Natural killer cell (primary cell): ENCODE measurements around the gene SALL2. TPM values are rescaled to one million over a fixed set of nuclear protein-coding genes. Genes with fewer than 3 reads are reported as not detected.

Experiments
- ATAC-seq, 3 donors: fragments of 150-1000 bp in 2 of 3; fragments of 200-7000 bp in 1 of 3; cut with Tn5 transposase; 1 replicate in 1 of 3; 2 replicates in 2 of 3; pipeline ENCODE4 v1.10.0; 2021; ENCODE audit warnings: mild to moderate bottlenecking in 2 of 3, moderate library complexity in 2 of 3
- DNase-seq, 2 donors: peaks; one replicate each; pipeline versions ENCODE4 v3.0.0 to v3.0.0-alpha.2; 2013 to 2021; ENCODE audit warnings: mixed read lengths in 1 of 2
- H3K27ac ChIP-seq: one replicate; pipeline ENCODE4 v1.5.1; 2013; ENCODE audit warnings: mild to moderate bottlenecking, low read length
- H3K27me3 ChIP-seq: one replicate; pipeline ENCODE4 v1.6.1; 2013; ENCODE audit warnings: low read length; ENCODE audit not compliant: control insufficient read depth, insufficient read depth
- H3K36me3 ChIP-seq: one replicate; pipeline ENCODE4 v1.6.1; 2013; ENCODE audit warnings: low read length; ENCODE audit not compliant: control insufficient read depth, insufficient read depth
- H3K4me1 ChIP-seq: one replicate; pipeline ENCODE4 v1.6.1; 2013; ENCODE audit warnings: low read length; ENCODE audit not compliant: control insufficient read depth, insufficient read depth
- H3K4me3 ChIP-seq: one replicate; pipeline ENCODE4 v1.5.1; 2013; ENCODE audit warnings: low read length
- H3K9me3 ChIP-seq: one replicate; pipeline ENCODE4 v1.6.1; 2013; ENCODE audit warnings: low read length; ENCODE audit not compliant: control insufficient read depth, insufficient read depth
- H3K27ac Mint-ChIP-seq, 2 donors: one replicate each; pipeline ENCODE4 v1.8.0; 2022; ENCODE audit warnings: mild to moderate bottlenecking in 2 of 2, mixed read lengths in 2 of 2, moderate library complexity in 1 of 2
- H3K27me3 Mint-ChIP-seq, 2 donors: one replicate each; pipeline ENCODE4 v1.8.0; 2022; ENCODE audit warnings: low read depth in 2 of 2, mixed read lengths in 2 of 2
- H3K36me3 Mint-ChIP-seq: one replicate; pipeline ENCODE4 v1.8.0; 2022; ENCODE audit warnings: mixed read lengths
- H3K4me1 Mint-ChIP-seq, 2 donors: one replicate each; pipeline ENCODE4 v1.8.0; 2022; ENCODE audit warnings: mixed read lengths in 2 of 2
- H3K4me3 Mint-ChIP-seq: one replicate; pipeline ENCODE4 v1.8.0; 2022; ENCODE audit warnings: mild to moderate bottlenecking, moderate library complexity, mixed read lengths
- H3K9me3 Mint-ChIP-seq, 2 donors: one replicate each; pipeline ENCODE4 v1.8.0; 2022; ENCODE audit warnings: mixed read lengths in 2 of 2
- CTCF ChIP-seq: fragments of 200-600 bp; IDR thresholded peaks from one replicate; pipeline ENCODE4 v1.8.0; 2022; ENCODE audit warnings: antibody characterized with exemption
- WGBS: methylation state at CpG from one replicate; pipeline ENCODE4 v1.1.7; 2013; ENCODE audit warnings: missing lambda C conversion rate; ENCODE audit not compliant: insufficient coverage; 5-methylcytosine and 5-hydroxymethylcytosine counted together
- intact Hi-C: fragments of 100-400 bp; cut with micrococcal nuclease; formaldehyde crosslinking; loops from one replicate; pipeline ENCODE4 v1.14.2; 2022
- total RNA-seq, 4 donors: library from RNA; stranded (reverse); fragments of 120-200 nt in 1 of 4; gene quantifications; one replicate each; pipeline versions ENCODE4 v1.2.3 to v1.2.4, GENCODE V29; 2013 to 2022

SALL2 gene
- total RNA-seq, 3 donors from 2014 or later (not counting 1 experiment from before 2014, with no cell fraction given), result 1.6 to 2.5 (median 2.2) TPM

- H3K27me3 ChIP-seq, result no peaks in the 10 kb centered on the region
- DNase-seq (no peak), ATAC-seq (no peak)
- Mint-ChIP-seq H3K4me1 (peaks cover 13 to 19% of the 10 kb centered on the region in 2 donors), H3K27ac (no peak overlapping the region), H3K36me3 (no peaks in the 10 kb centered on the region), H3K4me3 (no peak overlapping the region), H3K27me3 (peaks cover 11 to 12% of the 10 kb centered on the region in 2 donors), H3K9me3 (no peaks in the 10 kb centered on the region)
- H3K36me3 ChIP-seq, result no peaks in the 10 kb centered on the region
- peaks cover 19% of the 10 kb centered on the region for H3K4me1 ChIP-seq
- intact Hi-C loops, result no loop called here
- H3K9me3 ChIP-seq, result no peaks in the 10 kb centered on the region
- no peak overlapping the region for H3K27ac ChIP-seq
- no peak overlapping the region for H3K4me3 ChIP-seq
- 100% methylated on average over 1 of the region's 1 CpG for WGBS
- no peak for TF ChIP-seq CTCF
Measured at GRCh38 chr14:21529515-21529914, 3.4 kb upstream of the SALL2 start.

DNA sequence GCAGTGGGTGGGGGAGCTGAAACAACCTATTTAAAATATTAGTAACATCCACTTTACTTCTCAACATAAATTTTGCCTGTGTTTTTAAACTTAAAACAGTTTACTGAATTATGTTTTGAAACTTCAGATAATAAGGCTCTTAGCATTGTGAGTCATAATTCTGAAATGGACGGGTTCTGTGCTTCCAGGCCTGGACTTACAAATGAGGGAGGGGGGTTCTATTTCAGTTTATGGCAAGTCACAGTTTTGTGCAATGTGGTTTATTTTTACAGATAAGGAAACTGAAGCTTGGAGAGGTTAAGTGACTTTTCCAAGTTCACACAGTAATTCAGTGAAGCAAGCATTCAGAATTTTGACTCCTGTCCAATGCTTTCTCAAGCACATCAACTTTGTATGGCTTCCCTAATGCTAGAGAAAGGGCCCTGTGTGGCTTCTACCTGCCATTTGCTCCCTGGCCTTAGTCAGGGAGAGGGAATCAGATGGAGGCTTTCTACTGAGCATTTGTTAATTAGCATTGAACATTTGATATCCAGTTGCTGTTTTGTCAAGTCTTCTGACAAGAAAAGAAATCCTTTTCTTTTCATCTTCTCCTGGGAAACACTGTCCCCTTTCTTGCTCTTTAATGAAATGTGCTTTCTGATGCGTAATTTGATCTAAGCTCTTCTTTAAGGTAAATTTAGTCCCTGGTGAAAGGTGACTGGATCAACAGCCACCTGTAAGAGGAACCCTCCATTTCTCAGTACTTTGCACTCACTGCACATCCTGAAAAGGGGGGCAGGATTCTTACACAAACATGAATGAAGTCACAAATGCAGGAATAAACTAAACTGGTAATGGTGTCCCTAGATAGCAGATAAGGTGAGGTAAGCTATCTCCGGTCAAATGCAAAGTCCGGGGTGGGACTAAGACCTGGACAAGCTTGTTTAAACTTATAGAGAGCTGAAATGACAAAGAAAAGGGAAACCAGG lies 2.5 kb upstream of the SALL2 start:
- no peak for DNase-seq
- ATAC-seq, result no peak
- Histone ChIP-seq H3K4me1 (peaks cover 19% of the 10 kb centered on the region), H3K27ac (no peak overlapping the region), H3K4me3 (no peak overlapping the region), H3K36me3 (no peaks in the 10 kb centered on the region), H3K27me3 (no peaks in the 10 kb centered on the region), H3K9me3 (no peaks in the 10 kb centered on the region)
- Mint-ChIP-seq H3K27ac (no peak overlapping the region), H3K4me3 (peak overlapping the region; percentile 32), H3K9me3 (no peaks in the 10 kb centered on the region), H3K4me1 (peaks cover 13 to 19% of the 10 kb centered on the region in 2 donors), H3K36me3 (no peaks in the 10 kb centered on the region), H3K27me3 (peaks cover 5 to 8% of the 10 kb centered on the region in 2 donors)
- 93% methylated on average over 4 of the region's 4 CpGs for WGBS
- intact Hi-C loops, result no loop called here
- no peak for TF ChIP-seq CTCF

- DNase-seq (no peak), ATAC-seq (no peak)
- Mint-ChIP-seq H3K4me3 (peak overlapping the region; percentile 86), H3K9me3 (no peaks in the 10 kb centered on the region), H3K4me1 (peaks cover 13 to 19% of the 10 kb centered on the region in 2 donors), H3K27me3 (peaks cover 0 to 4% of the 10 kb centered on the region in 2 donors), H3K27ac (peak overlapping the region in 1 of 2 donors; percentile 75), H3K36me3 (no peaks in the 10 kb centered on the region)
- peaks cover 19% of the 10 kb centered on the region for H3K4me1 ChIP-seq
- no peaks in the 10 kb centered on the region for H3K27me3 ChIP-seq
- H3K27ac ChIP-seq, result no peak overlapping the region
- intact Hi-C loops, result no loop called here
- no peaks in the 10 kb centered on the region for H3K36me3 ChIP-seq
- no CpG with 5 or more reads among the region's 1 CpG for WGBS
- no peak for TF ChIP-seq CTCF
- H3K4me3 ChIP-seq, result no peak overlapping the region
- H3K9me3 ChIP-seq, result no peaks in the 10 kb centered on the region
Measured at GRCh38 chr14:21527318-21527679, 1.2 kb upstream of the SALL2 start.
